Measurements from ENCODE around the gene UPK1A.

UPK1A gene

GRCh38 chr19:35636651-35637050 lies 29.7 kb upstream of the UPK1A start:
- no peaks in the 10 kb centered on the region for H3K9me3 ChIP-seq (ENCODE audit: insufficient read depth, low read length)

DNA sequence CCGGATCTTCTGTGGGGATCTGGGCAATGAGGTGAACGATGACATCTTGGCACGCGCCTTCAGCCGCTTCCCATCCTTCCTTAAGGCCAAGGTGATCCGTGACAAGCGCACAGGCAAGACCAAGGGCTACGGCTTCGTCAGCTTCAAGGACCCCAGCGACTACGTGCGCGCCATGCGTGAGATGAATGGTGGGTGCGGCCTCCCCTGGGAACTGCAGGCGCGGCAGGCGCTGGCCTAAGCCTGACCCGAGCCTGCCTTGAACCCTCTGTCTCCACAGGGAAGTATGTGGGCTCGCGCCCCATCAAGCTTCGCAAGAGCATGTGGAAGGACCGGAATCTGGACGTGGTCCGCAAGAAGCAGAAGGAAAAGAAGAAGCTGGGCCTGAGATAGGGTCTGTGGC lies 29.2 kb upstream of the UPK1A start:
- Histone ChIP-seq H3K9me3 (ENCODE audit: insufficient read depth, low read length) (no peaks in the 10 kb centered on the region), H3K27me3 (ENCODE audit: low read depth, low read length) (no peaks in the 10 kb centered on the region), H3K36me3 (replicated peaks; ENCODE audit: low read depth, low read length) (peaks cover 45% of the 10 kb centered on the region), H3K9ac (ENCODE audit: low read length) (no peak overlapping the region), H3K4me3 (ENCODE audit: low read length) (no peak overlapping the region), H2AFZ (ENCODE audit: low read depth, low read length) (no peak overlapping the region), H3K79me2 (ENCODE audit: low read length) (no peaks in the 10 kb centered on the region), H4K20me1 (ENCODE audit: insufficient read depth, low read length) (no peaks in the 10 kb centered on the region), H3K27ac (ENCODE audit: low read length) (no peak overlapping the region), H3K4me1 (ENCODE audit: low read length) (peaks cover 8% of the 10 kb centered on the region), H3K4me2 (ENCODE audit: low read length) (no peak overlapping the region)
- TF ChIP-seq EZH2phosphoT487 (IDR thresholded peaks at IDR 0.05; ENCODE audit: low read depth): no peak
- TF ChIP-seq CTCF (IDR thresholded peaks at IDR 0.05; ENCODE audit: low read depth, low read length): no peak

More at GRCh38 chr19:35636651-35637050, 29.7 kb upstream of the UPK1A start:
- Histone ChIP-seq H2AFZ (ENCODE audit: low read depth, low read length) (no peak overlapping the region), H3K27ac (ENCODE audit: low read length) (no peak overlapping the region), H3K9ac (ENCODE audit: low read length) (no peak overlapping the region), H3K4me3 (ENCODE audit: low read length) (no peak overlapping the region), H3K4me2 (ENCODE audit: low read length) (no peak overlapping the region), H3K27me3 (ENCODE audit: low read depth, low read length) (no peaks in the 10 kb centered on the region), H3K79me2 (ENCODE audit: low read length) (no peaks in the 10 kb centered on the region), H3K36me3 (replicated peaks; ENCODE audit: low read depth, low read length) (peaks cover 50% of the 10 kb centered on the region), H4K20me1 (ENCODE audit: insufficient read depth, low read length) (no peaks in the 10 kb centered on the region), H3K4me1 (ENCODE audit: low read length) (peaks cover 4% of the 10 kb centered on the region; the same call in 1 of the 2 replicates)
- no peak for TF ChIP-seq CTCF (IDR thresholded peaks at IDR 0.05; ENCODE audit: low read depth, low read length)
- no peak for TF ChIP-seq EZH2phosphoT487 (IDR thresholded peaks at IDR 0.05; ENCODE audit: low read depth)

- no peak overlapping the region for H3K4me2 ChIP-seq (ENCODE audit: low read length)
- H3K9me3 ChIP-seq (ENCODE audit: insufficient read depth, low read length): no peaks in the 10 kb centered on the region
- H2AFZ ChIP-seq (ENCODE audit: low read depth, low read length): no peak overlapping the region
- no peak overlapping the region for H3K27ac ChIP-seq (ENCODE audit: low read length)
- H3K9ac ChIP-seq (ENCODE audit: low read length): no peak overlapping the region
- H4K20me1 ChIP-seq (ENCODE audit: insufficient read depth, low read length): no peaks in the 10 kb centered on the region
- no peak overlapping the region for H3K4me3 ChIP-seq (ENCODE audit: low read length)
- no peaks in the 10 kb centered on the region for H3K79me2 ChIP-seq (ENCODE audit: low read length)
- no peaks in the 10 kb centered on the region for H3K27me3 ChIP-seq (ENCODE audit: low read depth, low read length)
- H3K36me3 ChIP-seq (replicated peaks; ENCODE audit: low read depth, low read length): peaks cover 27% of the 10 kb centered on the region
- TF ChIP-seq CTCF (IDR thresholded peaks at IDR 0.05; ENCODE audit: low read depth, low read length) (no peak), EZH2phosphoT487 (IDR thresholded peaks at IDR 0.05; ENCODE audit: low read depth) (no peak)
- H3K4me1 ChIP-seq (ENCODE audit: low read length): peaks cover 16% of the 10 kb centered on the region
Observed at GRCh38 chr19:35639321-35639639, 27.0 kb upstream of the UPK1A start.

DNA sequence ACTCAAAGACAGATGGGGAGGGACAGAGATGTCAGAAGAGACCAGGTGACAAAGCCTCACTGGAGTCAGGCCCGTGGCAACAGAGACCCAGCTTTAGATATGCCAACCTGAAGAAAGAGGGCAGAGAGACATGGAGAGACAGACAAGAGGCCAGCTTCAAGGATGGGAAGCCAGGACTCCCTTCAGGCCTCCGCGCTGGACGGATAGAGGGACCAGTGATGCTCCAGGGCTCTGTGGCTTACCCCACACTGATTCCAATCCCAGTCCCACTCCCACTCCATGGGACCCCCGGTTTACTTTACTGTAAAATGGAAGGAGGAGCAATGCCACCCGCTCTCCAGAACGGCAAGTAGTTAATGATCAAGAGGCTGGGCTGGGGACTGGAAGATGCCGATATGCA lies 26.5 kb upstream of the UPK1A start:
- Histone ChIP-seq H3K27me3 (ENCODE audit: low read depth, low read length) (no peaks in the 10 kb centered on the region), H3K4me1 (ENCODE audit: low read length) (peaks cover 16% of the 10 kb centered on the region), H3K79me2 (ENCODE audit: low read length) (no peaks in the 10 kb centered on the region), H3K9me3 (ENCODE audit: insufficient read depth, low read length) (no peaks in the 10 kb centered on the region), H3K9ac (ENCODE audit: low read length) (no peak overlapping the region), H3K27ac (ENCODE audit: low read length) (no peak overlapping the region), H2AFZ (ENCODE audit: low read depth, low read length) (no peak overlapping the region), H3K4me3 (ENCODE audit: low read length) (no peak overlapping the region), H4K20me1 (ENCODE audit: insufficient read depth, low read length) (no peaks in the 10 kb centered on the region), H3K36me3 (replicated peaks; ENCODE audit: low read depth, low read length) (peaks cover 23% of the 10 kb centered on the region), H3K4me2 (ENCODE audit: low read length) (no peak overlapping the region)
- TF ChIP-seq CTCF (IDR thresholded peaks at IDR 0.05; ENCODE audit: low read depth, low read length): no peak
- no peak for TF ChIP-seq EZH2phosphoT487 (IDR thresholded peaks at IDR 0.05; ENCODE audit: low read depth)
